ENCODE data around the gene PARVA. TPM values are rescaled to one million over a fixed set of nuclear protein-coding genes. Genes with fewer than 3 reads are reported as not detected.

PARVA gene
- total RNA-seq, 1 donor from 2014 or later = 53.3 TPM

DNA sequence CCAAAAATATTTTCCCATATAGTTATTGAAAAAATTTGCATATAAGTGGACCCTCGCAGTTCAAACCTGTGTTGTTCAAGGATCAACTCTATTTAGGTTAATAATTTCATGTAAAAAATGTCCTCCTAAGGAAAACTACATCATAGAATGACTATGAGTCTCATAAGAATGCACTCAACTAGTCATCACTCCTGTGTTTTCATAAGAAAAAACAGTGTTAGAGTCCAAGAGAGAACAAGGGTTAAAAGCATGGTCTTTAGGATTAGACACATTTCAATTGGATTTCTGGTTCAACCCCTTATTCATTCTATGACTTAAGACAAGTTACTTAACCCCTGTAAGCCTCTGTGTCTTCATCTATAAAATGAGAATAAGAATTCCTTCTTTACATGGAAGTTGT is 5.1 kb downstream of the PARVA start:
- H3K4me1 Mint-ChIP-seq (ENCODE audit: unreplicated experiment) = peaks cover 9% of the 10 kb centered on the region
- peaks cover 4% of the 10 kb centered on the region for H3K27me3 Mint-ChIP-seq (ENCODE audit: unreplicated experiment)
- H3K27ac Mint-ChIP-seq (ENCODE audit: unreplicated experiment) = no peak overlapping the region
- no peak overlapping the region for H3K4me3 Mint-ChIP-seq (ENCODE audit: unreplicated experiment)
- H3K9me3 Mint-ChIP-seq (ENCODE audit: unreplicated experiment) = no peaks in the 10 kb centered on the region
- TF ChIP-seq, protein P1, sequence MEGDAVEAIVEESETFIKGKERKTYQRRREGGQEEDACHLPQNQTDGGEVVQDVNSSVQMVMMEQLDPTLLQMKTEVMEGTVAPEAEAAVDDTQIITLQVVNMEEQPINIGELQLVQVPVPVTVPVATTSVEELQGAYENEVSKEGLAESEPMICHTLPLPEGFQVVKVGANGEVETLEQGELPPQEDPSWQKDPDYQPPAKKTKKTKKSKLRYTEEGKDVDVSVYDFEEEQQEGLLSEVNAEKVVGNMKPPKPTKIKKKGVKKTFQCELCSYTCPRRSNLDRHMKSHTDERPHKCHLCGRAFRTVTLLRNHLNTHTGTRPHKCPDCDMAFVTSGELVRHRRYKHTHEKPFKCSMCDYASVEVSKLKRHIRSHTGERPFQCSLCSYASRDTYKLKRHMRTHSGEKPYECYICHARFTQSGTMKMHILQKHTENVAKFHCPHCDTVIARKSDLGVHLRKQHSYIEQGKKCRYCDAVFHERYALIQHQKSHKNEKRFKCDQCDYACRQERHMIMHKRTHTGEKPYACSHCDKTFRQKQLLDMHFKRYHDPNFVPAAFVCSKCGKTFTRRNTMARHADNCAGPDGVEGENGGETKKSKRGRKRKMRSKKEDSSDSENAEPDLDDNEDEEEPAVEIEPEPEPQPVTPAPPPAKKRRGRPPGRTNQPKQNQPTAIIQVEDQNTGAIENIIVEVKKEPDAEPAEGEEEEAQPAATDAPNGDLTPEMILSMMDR (IDR thresholded peaks at IDR 0.05; ENCODE audit: unreplicated experiment) = no peak
- no peak for DNase-seq (ENCODE audit: low spot score)
- peaks cover 8% of the 10 kb centered on the region for H3K36me3 Mint-ChIP-seq (ENCODE audit: low read depth, unreplicated experiment)

DNA sequence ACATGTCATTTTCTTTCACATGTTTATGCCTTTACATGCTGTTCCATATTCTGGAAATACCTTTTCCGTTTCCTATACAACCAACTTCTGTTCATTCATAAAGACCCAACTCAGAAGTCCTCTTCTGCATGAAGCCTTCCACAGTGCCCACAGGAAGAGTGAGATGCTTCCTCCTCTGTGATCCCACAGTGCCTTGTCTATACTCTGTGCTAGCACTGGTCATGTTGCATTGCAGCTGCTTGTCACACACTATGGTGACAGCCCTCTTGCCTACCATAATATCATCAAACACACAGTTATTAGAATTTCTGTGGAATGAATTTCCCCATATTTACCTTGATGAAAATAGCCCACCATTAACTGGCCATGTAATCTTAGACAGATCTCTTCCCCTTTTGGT is 8.9 kb downstream of the PARVA start:
- H3K4me1 Mint-ChIP-seq (ENCODE audit: unreplicated experiment) = no peaks in the 10 kb centered on the region
- DNase-seq (ENCODE audit: low spot score) = no peak
- peaks cover 5% of the 10 kb centered on the region for H3K36me3 Mint-ChIP-seq (ENCODE audit: low read depth, unreplicated experiment)
- TF ChIP-seq, protein P1 (IDR thresholded peaks at IDR 0.05; ENCODE audit: unreplicated experiment) = no peak
- H3K9me3 Mint-ChIP-seq (ENCODE audit: unreplicated experiment) = no peaks in the 10 kb centered on the region
- H3K27me3 Mint-ChIP-seq (ENCODE audit: unreplicated experiment) = peaks cover 2% of the 10 kb centered on the region
- H3K27ac Mint-ChIP-seq (ENCODE audit: unreplicated experiment) = no peak overlapping the region
- H3K4me3 Mint-ChIP-seq (ENCODE audit: unreplicated experiment) = no peak overlapping the region

DNA sequence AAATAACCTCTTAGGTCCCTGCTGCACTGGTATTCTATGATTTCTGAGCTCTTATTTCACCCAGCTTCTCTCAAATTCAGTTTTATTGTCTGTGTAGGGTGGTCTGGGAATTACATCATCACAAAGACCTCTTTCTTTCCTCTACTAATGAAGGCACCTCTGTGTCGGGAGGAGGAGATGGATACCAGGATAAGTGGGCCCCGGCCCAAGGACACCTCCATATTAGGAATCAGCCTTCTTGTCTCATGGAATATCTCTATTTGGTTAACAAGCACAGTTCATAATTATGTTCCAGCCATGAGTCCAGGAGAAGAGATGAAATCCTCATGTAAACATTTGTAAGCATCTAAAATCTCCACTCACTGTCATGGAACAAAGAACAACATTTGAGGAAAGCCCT is 9.4 kb downstream of the PARVA start:
- H3K27ac Mint-ChIP-seq (ENCODE audit: unreplicated experiment) = no peak overlapping the region
- no peaks in the 10 kb centered on the region for H3K4me1 Mint-ChIP-seq (ENCODE audit: unreplicated experiment)
- DNase-seq (ENCODE audit: low spot score) = no peak
- H3K36me3 Mint-ChIP-seq (ENCODE audit: low read depth, unreplicated experiment) = peaks cover 5% of the 10 kb centered on the region
- H3K4me3 Mint-ChIP-seq (ENCODE audit: unreplicated experiment) = no peak overlapping the region
- peaks cover 2% of the 10 kb centered on the region for H3K27me3 Mint-ChIP-seq (ENCODE audit: unreplicated experiment)
- TF ChIP-seq, protein P1 (IDR thresholded peaks at IDR 0.05; ENCODE audit: unreplicated experiment) = no peak
- no peaks in the 10 kb centered on the region for H3K9me3 Mint-ChIP-seq (ENCODE audit: unreplicated experiment)

DNA sequence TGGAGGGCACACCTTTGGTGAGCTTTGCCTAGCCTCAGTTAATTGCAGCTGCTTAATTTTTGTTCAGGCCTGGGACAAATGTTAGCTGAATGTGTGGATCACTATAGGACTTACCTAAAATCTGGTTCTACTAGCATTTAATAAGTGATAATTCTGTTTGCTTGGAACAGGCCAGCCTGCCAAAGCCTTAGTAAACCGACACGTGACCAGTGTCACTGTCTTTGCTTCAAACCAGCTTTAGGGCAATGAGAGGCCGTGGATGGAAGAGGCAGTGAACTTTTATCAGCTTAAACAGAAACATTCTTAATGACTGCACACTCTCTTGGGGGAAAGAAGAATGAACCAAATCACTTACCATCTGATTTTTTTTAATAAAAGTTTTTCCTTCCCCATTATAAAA is 10.8 kb downstream of the PARVA start:
- Mint-ChIP-seq H3K9me3 (ENCODE audit: unreplicated experiment) (no peaks in the 10 kb centered on the region), H3K27me3 (ENCODE audit: unreplicated experiment) (peaks cover 2% of the 10 kb centered on the region), H3K4me3 (ENCODE audit: unreplicated experiment) (no peak overlapping the region), H3K4me1 (ENCODE audit: unreplicated experiment) (no peaks in the 10 kb centered on the region), H3K27ac (ENCODE audit: unreplicated experiment) (no peak overlapping the region), H3K36me3 (ENCODE audit: low read depth, unreplicated experiment) (peaks cover 5% of the 10 kb centered on the region)
- TF ChIP-seq, protein P1 (IDR thresholded peaks at IDR 0.05; ENCODE audit: unreplicated experiment) = no peak
- no peak for DNase-seq (ENCODE audit: low spot score)

DNA sequence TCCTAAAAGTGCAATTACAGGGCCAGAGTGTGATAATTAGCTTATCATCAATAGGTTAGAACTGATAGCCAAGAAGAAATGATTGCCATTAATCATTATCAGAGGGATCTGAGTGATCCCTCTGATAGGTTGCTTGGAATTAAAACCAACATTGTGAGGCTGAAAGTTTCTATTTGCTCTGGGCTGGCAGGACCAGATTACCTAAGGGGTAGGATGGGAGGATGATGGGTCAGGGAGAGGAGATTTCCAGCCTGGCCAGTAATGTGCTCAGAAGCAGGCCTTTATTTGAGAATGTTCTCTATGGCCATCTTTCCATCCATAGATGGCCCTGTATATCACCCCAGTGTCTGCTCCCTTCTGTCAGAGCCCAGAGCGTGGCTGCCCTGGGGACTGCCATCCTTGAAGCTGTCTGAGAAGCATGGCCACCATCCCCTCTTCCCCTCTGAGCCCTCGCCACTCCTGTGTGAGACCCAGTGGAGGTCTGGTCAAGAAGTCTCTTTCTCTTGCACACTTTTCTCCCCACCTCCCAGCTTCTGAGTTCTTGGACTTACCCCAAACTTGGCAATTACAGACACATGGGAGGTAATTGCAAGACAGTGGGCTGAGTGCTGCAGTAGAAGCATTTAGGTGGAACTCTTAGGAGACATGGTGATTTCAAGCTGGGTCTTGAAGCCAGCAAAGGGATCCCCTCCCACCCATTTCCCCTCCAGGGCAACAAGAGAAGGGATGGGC is 11.7 kb downstream of the PARVA start:
- no peak overlapping the region for H3K27ac Mint-ChIP-seq (ENCODE audit: unreplicated experiment)
- TF ChIP-seq, protein P1 (IDR thresholded peaks at IDR 0.05; ENCODE audit: unreplicated experiment) = no peak
- peaks cover 8% of the 10 kb centered on the region for H3K36me3 Mint-ChIP-seq (ENCODE audit: low read depth, unreplicated experiment)
- H3K4me3 Mint-ChIP-seq (ENCODE audit: unreplicated experiment) = no peak overlapping the region
- peaks cover 2% of the 10 kb centered on the region for H3K27me3 Mint-ChIP-seq (ENCODE audit: unreplicated experiment)
- H3K9me3 Mint-ChIP-seq (ENCODE audit: unreplicated experiment) = no peaks in the 10 kb centered on the region
- DNase-seq (ENCODE audit: low spot score) = no peak
- no peaks in the 10 kb centered on the region for H3K4me1 Mint-ChIP-seq (ENCODE audit: unreplicated experiment)

Data from endothelial cell (in vitro differentiated cells).